ENCODE measurements around the gene TEX36. TPM values are rescaled to one million over a fixed set of nuclear protein-coding genes. Genes with fewer than 3 reads are reported as not detected.
"Not testable (repeated sequence)": the region's sequence is repeated elsewhere in the genome, so short reads cannot be mapped to it uniquely, and the experiment has no call there.

TEX36 gene
- total and polyA plus RNA-seq, 2 of the 13 experiments (the other 11 are each of a cell fraction or from before 2014, with no cell fraction given), result not detected

DNA sequence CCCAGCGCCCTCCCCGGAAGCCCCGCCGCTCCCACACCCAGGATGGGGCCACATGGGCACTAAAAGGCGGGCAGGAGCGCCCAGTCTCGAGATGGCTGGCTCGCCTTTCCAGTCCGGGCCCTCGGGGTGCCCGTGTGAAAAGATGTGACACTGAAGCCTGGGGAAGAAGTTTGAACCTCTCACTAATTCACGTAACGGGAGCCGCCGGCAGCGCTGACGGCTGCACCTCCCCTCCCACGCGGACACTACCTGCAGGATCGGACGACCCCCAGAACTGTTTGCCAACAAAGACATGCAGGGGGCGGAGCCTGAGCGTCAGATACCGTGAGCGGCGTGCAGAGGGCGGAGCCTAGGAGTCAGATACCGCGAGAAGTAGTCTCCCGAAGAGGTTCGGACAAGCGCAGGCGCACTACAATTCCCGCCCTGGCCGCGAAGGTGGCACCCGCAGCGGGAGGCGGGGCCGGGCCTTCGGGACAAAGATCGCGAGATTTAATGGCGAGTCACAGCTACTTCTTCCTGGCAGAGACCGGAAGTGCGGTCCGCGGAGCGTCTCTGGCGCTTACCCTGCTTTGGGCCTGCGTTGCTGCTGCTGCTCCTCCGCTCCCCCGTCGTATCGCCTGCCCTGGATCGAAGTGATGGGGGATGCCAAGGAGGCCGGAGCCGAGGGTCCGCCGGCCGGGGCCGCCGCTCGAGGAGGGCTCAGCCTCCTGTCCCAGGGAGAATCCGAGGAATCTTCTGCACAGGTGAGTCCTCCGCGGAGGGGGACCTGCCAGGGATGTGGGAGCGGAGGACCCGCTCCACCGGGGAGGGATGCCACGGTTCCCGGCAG is 36.4 kb upstream of the TEX36 start, which contains the start of gene EDRF1 (continued):
- TF ChIP-seq, protein P1, sequence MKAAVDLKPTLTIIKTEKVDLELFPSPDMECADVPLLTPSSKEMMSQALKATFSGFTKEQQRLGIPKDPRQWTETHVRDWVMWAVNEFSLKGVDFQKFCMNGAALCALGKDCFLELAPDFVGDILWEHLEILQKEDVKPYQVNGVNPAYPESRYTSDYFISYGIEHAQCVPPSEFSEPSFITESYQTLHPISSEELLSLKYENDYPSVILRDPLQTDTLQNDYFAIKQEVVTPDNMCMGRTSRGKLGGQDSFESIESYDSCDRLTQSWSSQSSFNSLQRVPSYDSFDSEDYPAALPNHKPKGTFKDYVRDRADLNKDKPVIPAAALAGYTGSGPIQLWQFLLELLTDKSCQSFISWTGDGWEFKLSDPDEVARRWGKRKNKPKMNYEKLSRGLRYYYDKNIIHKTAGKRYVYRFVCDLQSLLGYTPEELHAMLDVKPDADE (CRISPR knock-in tag; IDR thresholded peaks at IDR 0.05), result peak; percentile 28; the same call in 1 of the 2 replicates
- peak; percentile 75; the same call in 1 of the 2 replicates for TF ChIP-seq ZNF441 (CRISPR knock-in tag; IDR thresholded peaks at IDR 0.05; ENCODE audit: borderline replicate concordance)
- TF ChIP-seq ZSCAN21 (CRISPR knock-in tag; IDR thresholded peaks at IDR 0.05; ENCODE audit: borderline replicate concordance), result peak; percentile 75
- TF ChIP-seq MTA1 (CRISPR knock-in tag; IDR thresholded peaks at IDR 0.05; ENCODE audit: borderline replicate concordance), result 0 out of 2 replicates have a peak, but pooled peaks have one; percentile 45
- TF ChIP-seq POLR2G (IDR thresholded peaks at IDR 0.05; ENCODE audit: low read depth, low read length), result peak; percentile 95
- TF ChIP-seq CENPX (CRISPR knock-in tag; IDR thresholded peaks at IDR 0.05), result no peak

DNA sequence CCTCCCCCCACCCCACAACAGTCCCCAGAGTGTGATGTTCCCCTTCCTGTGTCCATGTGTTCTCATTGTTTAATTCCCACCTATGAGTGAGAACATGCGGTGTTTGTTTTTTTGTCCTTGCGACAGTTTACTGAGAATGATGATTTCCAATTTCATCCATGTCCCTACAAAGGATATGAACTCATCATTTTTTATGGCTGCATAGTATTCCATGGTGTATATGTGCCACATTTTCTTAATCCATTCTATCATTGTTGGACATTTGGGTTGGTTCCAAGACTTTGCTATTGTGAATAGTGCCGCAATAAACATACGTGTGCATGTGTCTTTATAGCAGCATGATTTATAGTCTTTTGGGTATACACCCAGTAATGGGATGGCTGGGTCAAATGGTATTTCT is 31.8 kb upstream of the TEX36 start:
- DNase-seq (ENCODE audit: low spot score); CTCF ChIA-PET (ENCODE audit: low intra/inter-chr PET ratio, low total read pairs); H3K27ac ChIP-seq (ENCODE audit: extremely low read length, insufficient read depth, low read length); H3K79me2 ChIP-seq (ENCODE audit: insufficient read depth, low read length); H3K4me3 ChIP-seq (replicated peaks in 1 of 3; ENCODE audit: insufficient read depth in 1 of 3, low read depth in 2 of 3, low read length in 3 of 3); H3K9me3 ChIP-seq (ENCODE audit: low read length); in situ Hi-C loops (cut with HindIII; ENCODE audit: extremely low pct_ligation_motif_present, low pct_unique_long_range_greater_than_20kb); ATAC-seq; intact Hi-C loops (cut with micrococcal nuclease; ENCODE audit: unreplicated experiment); H3K4me2 ChIP-seq (ENCODE audit: low read depth, low read length); H2AFZ ChIP-seq (ENCODE audit: low read length); FAIRE-seq; H3K36me3 ChIP-seq (replicated peaks in 1 of 2; ENCODE audit: control insufficient read depth in 1 of 2, insufficient read depth in 2 of 2, low read length in 2 of 2); H4K20me1 ChIP-seq (ENCODE audit: insufficient read depth, low read length); H3K9ac ChIP-seq (ENCODE audit: insufficient read depth, low read depth, low read length); BruUV-seq (replicated peaks); H3K27me3 ChIP-seq (ENCODE audit: control insufficient read depth in 1 of 2, insufficient read depth in 2 of 2, low read length in 2 of 2); POLR2A ChIA-PET: not testable (repeated sequence)
- 96% methylated on average over 4 of the region's 4 CpGs for WGBS (ENCODE audit: low lambda C conversion rate)
- peaks cover 14% of the 10 kb centered on the region; the same call in 1 of the 2 replicates for H3K4me1 ChIP-seq (ENCODE audit: insufficient read depth, low read length)

Measured in HepG2 (cell line).